HepG2 (cell line): Measurements from ENCODE around the gene CASD1. TPM values are rescaled to one million over a fixed set of nuclear protein-coding genes. Genes with fewer than 3 reads are reported as not detected.

Experiments
- HDAC6 ChIP-seq: fragments of 200-600 bp; sonication (generic); IDR thresholded peaks from 2 replicates; pipeline ENCODE4 v1.7.0; 2017; ENCODE audit warnings: mild to moderate bottlenecking, antibody characterized with exemption, low read length, low read depth
- NFAT5 ChIP-seq: sonication (generic); formaldehyde crosslinking; IDR thresholded peaks from 2 replicates; pipeline ENCODE4 v1.4.0; 2020; ENCODE audit warnings: missing genetic modification reagents
- NFKB2 ChIP-seq: sonication (generic); formaldehyde crosslinking; IDR thresholded peaks from 2 replicates; pipeline ENCODE4 v1.4.0; 2020; ENCODE audit warnings: missing genetic modification reagents, borderline replicate concordance
- NFYC ChIP-seq: IDR thresholded peaks from 2 replicates; pipeline ENCODE4 v1.6.1; 2016; ENCODE audit warnings: missing genetic modification reagents, missing compliant biosample characterization
- ZBTB42 ChIP-seq: sonication (generic); formaldehyde crosslinking; IDR thresholded peaks from 2 replicates; pipeline ENCODE4 v1.5.0; 2020; ENCODE audit warnings: mild to moderate bottlenecking, missing genetic modification reagents
- ZNF180 ChIP-seq: sonication (generic); formaldehyde crosslinking; IDR thresholded peaks from 2 replicates; pipeline ENCODE4 v1.4.0; 2020; ENCODE audit warnings: low read depth, missing genetic modification reagents, borderline replicate concordance
- ZNF207 ChIP-seq: fragments of 450-650 bp; IDR thresholded peaks from 2 replicates; pipeline ENCODE4 v1.6.1; 2016; ENCODE audit warnings: antibody characterized with exemption, borderline replicate concordance
- ZNF44 ChIP-seq: sonication (generic); formaldehyde crosslinking; IDR thresholded peaks from 2 replicates; pipeline ENCODE4 v1.5.1; 2020; ENCODE audit warnings: mild to moderate bottlenecking, missing genetic modification reagents
- ZNF547 ChIP-seq: sonication (generic); formaldehyde crosslinking; IDR thresholded peaks from 2 replicates; pipeline ENCODE4 v1.5.1; 2020; ENCODE audit warnings: mild to moderate bottlenecking, missing genetic modification reagents
- ZNF598 ChIP-seq: sonication (generic); formaldehyde crosslinking; IDR thresholded peaks from 2 replicates; pipeline ENCODE4 v1.5.1; 2020; ENCODE audit warnings: mild to moderate bottlenecking, missing genetic modification reagents, borderline replicate concordance
- ZNF609 ChIP-seq: sonication (generic); formaldehyde crosslinking; IDR thresholded peaks from 2 replicates; pipeline ENCODE4 v1.4.0; 2020; ENCODE audit warnings: mild to moderate bottlenecking, missing genetic modification reagents, borderline replicate concordance
- ZNF660 ChIP-seq: sonication (generic); formaldehyde crosslinking; IDR thresholded peaks from 2 replicates; pipeline ENCODE4 v1.5.1; 2020; ENCODE audit warnings: mild to moderate bottlenecking, low read depth, missing genetic modification reagents, borderline replicate concordance
- polyA plus RNA-seq, 8 experiments: library from polyadenylated mRNA; depleted of rRNA in 3 of 8; stranded (reverse) in 7 of 8; unstranded in 1 of 8; fragments of >200 nt; fragmentation: Illumina TruSeq in 4 of 8; extraction: Trizol in 4 of 8; gene quantifications; 2 replicates each; pipeline versions ENCODE4 v1.2.1 to v1.2.3, GENCODE V29; 2011 to 2016; ENCODE audit warnings: low read depth in 4 of 8, missing spikeins in 1 of 8, mixed read lengths in 1 of 8; ENCODE audit not compliant: insufficient read depth in 1 of 8
- total RNA-seq, 5 experiments: library from RNA; depleted of rRNA; stranded (reverse); fragments of >200 nt; fragmentation: Illumina TruSeq; extraction: Trizol; gene quantifications; 2 replicates each; pipeline ENCODE4 v1.2.3, GENCODE V29; 2016; ENCODE audit warnings: low read depth in 1 of 5
- TF ChIP-seq, protein P1 (sequence below): sonication (generic); formaldehyde crosslinking; IDR thresholded peaks from 2 replicates; pipeline ENCODE4 v1.4.0; 2020; ENCODE audit warnings: missing genetic modification reagents, borderline replicate concordance
- TF ChIP-seq, protein P2 (sequence below): sonication (generic); formaldehyde crosslinking; IDR thresholded peaks from 2 replicates; pipeline ENCODE4 v1.5.0; 2020; ENCODE audit warnings: mild to moderate bottlenecking, missing genetic modification reagents, borderline replicate concordance

Gene CASD1
- total and polyA plus RNA-seq, 2 of the 13 experiments (the other 11 are each of a cell fraction or from before 2014, with no cell fraction given), result 22.9 to 32.6 TPM

- TF ChIP-seq ZNF609 (CRISPR knock-in tag), result no peak
- TF ChIP-seq NFAT5 (CRISPR knock-in tag), result no peak
- no peak for TF ChIP-seq ZNF598 (CRISPR knock-in tag)
- no peak for TF ChIP-seq ZNF547
- TF ChIP-seq NFKB2 (CRISPR knock-in tag), result no peak
- TF ChIP-seq, protein P1, sequence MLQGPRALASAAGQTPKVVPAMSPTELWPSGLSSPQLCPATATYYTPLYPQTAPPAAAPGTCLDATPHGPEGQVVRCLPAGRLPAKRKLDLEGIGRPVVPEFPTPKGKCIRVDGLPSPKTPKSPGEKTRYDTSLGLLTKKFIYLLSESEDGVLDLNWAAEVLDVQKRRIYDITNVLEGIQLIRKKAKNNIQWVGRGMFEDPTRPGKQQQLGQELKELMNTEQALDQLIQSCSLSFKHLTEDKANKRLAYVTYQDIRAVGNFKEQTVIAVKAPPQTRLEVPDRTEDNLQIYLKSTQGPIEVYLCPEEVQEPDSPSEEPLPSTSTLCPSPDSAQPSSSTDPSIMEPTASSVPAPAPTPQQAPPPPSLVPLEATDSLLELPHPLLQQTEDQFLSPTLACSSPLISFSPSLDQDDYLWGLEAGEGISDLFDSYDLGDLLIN (CRISPR knock-in tag), result no peak
- no peak for TF ChIP-seq ZNF207
- TF ChIP-seq, protein P2, sequence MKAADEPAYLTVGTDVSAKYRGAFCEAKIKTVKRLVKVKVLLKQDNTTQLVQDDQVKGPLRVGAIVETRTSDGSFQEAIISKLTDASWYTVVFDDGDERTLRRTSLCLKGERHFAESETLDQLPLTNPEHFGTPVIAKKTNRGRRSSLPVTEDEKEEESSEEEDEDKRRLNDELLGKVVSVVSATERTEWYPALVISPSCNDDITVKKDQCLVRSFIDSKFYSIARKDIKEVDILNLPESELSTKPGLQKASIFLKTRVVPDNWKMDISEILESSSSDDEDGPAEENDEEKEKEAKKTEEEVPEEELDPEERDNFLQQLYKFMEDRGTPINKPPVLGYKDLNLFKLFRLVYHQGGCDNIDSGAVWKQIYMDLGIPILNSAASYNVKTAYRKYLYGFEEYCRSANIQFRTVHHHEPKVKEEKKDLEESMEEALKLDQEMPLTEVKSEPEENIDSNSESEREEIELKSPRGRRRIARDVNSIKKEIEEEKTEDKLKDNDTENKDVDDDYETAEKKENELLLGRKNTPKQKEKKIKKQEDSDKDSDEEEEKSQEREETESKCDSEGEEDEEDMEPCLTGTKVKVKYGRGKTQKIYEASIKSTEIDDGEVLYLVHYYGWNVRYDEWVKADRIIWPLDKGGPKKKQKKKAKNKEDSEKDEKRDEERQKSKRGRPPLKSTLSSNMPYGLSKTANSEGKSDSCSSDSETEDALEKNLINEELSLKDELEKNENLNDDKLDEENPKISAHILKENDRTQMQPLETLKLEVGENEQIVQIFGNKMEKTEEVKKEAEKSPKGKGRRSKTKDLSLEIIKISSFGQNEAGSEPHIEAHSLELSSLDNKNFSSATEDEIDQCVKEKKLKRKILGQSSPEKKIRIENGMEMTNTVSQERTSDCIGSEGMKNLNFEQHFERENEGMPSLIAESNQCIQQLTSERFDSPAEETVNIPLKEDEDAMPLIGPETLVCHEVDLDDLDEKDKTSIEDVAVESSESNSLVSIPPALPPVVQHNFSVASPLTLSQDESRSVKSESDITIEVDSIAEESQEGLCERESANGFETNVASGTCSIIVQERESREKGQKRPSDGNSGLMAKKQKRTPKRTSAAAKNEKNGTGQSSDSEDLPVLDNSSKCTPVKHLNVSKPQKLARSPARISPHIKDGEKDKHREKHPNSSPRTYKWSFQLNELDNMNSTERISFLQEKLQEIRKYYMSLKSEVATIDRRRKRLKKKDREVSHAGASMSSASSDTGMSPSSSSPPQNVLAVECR (CRISPR knock-in tag), result no peak
- no peak for TF ChIP-seq ZNF44 (CRISPR knock-in tag)
- no peak for TF ChIP-seq HDAC6
- no peak for TF ChIP-seq ZNF660
- TF ChIP-seq ZBTB42, result no peak
- no peak for TF ChIP-seq NFYC (CRISPR knock-in tag)
- TF ChIP-seq ZNF180 (CRISPR knock-in tag), result no peak
These were observed 19.9 kb downstream of the CASD1 start (continued) for GRCh38 chr7:94529516-94529915.
